AG08395 (cell line): Measurements from ENCODE around the gene CYFIP1.

ENCODE experiments used
- DNase-seq: peaks from one replicate; pipeline ENCODE4 v3.0.0; 2012; ENCODE audit warnings: mixed read lengths, low spot score

The CYFIP1 gene

DNA sequence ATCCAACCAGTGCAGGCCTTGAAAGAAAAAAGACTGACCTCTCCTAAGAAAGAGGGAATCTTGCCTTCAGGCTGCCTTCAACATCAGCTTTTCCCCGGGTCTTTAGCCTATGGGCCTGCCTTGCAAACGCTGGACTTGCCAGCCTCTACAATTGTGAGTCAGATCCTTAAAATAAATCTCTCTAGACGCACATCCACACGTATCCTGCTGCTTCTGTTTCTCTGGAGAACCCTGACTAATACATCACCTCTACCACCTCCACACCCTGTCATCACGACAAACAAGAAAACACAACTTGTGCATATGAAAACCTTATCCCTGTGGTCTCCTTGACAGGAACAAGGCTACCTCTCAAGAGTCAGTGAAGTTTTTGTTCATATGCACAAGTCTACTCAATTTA, 11.8 kb downstream of the CYFIP1 start:
- peak; percentile 75 for DNase-seq

DNA sequence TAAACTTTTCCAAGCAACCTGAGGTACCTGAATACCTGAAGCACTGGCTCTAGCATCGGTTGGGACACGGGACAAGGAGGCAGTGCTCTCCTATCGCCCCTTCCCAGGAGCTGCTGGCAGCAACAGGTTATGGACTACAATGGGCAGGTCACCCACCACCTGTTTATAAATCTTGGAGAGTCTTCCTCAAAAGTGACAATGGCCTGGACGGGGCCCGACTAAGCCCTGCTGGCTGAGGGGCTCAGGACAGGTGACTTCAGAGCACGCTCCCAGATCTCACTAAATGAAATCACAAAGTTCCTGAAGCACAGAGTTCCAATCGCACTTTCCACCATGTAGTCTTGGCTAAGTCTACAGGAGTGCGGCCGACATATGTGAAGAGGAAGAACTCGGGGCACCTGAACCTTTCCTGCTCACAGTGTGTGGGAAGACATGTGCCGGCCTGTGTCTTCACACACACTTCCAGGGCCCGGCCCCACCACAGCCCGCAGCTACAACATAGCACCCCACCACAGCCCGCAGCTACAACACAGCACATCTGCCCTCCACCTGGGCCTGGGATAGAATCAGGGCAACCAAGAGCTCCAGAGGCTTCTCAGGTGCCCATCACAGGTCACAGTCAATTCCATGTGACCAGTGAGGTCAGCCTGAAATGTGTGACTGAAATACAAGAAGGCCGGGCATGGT, 12.9 kb downstream of the CYFIP1 start:
- no peak for DNase-seq

- DNase-seq = no peak
These were observed 13.7 kb downstream of the CYFIP1 start for GRCh38 chr15:22966321-22967083.

- no peak for DNase-seq
These were observed 16.5 kb downstream of the CYFIP1 start for GRCh38 chr15:22963641-22964040.

- DNase-seq = no peak
These were observed 17.6 kb downstream of the CYFIP1 start for GRCh38 chr15:22962611-22963010.

DNA sequence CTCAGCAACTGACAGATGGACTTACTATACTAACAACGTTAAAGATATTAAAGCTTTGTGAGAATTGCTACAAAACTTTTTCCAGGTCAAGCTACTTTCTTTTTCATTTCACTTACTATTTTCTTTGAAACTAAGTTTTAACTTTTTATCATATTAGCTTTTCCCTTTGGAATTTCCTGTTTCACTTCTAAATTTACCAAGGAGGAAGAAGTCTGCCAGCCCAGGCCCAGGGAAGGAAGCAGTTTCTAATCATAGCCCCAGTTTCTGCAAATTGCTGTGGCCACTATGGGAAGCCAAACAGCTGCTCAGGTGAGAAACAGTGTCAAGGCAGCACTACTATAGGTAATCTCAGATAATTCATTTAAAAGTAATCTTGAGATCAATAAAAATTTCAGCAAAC, 18.4 kb downstream of the CYFIP1 start:
- no peak for DNase-seq

DNA sequence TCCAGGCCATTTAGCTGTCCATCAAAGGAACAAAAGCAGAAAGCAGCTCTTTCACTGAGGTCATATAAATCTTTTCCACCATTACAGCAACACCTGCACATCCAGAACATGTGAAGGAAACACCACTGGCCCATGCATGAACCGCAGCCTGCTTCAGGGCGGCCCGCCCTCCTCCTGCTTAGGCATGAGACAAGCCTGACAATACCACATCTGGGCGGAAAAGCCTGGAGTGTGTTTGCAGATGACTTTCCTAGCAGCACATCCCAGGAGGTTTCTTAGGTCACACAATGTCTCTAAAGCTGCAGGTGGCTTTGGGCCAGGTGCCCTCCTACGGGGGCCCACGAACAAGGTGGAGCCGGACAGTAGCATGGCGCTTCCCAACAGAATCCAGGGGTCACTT, 19.6 kb downstream of the CYFIP1 start:
- no peak for DNase-seq

GRCh38 chr15:22960126-22960525, 20.0 kb downstream of the CYFIP1 start:
- no peak for DNase-seq

GRCh38 chr15:22959321-22960101, 20.7 kb downstream of the CYFIP1 start:
- no peak for DNase-seq

GRCh38 chr15:22958487-22959280, 21.5 kb downstream of the CYFIP1 start:
- DNase-seq = no peak

DNA sequence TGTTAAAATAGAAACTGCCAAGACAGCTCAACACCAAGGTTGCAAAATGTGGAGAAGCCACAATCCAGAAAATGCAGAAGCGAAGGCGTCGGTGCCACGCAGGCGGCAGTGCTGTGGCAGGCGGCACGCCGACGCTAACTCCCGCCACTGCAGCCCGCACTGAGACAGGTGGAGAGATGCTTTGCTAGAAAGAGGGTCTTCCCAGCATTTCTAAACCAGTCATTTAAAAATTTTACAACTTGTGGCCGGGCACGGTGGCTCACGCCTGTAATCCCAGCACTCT, 23.2 kb downstream of the CYFIP1 start:
- DNase-seq = no peak

- DNase-seq = no peak
These were observed 23.8 kb downstream of the CYFIP1 start for GRCh38 chr15:22956257-22956977.

DNA sequence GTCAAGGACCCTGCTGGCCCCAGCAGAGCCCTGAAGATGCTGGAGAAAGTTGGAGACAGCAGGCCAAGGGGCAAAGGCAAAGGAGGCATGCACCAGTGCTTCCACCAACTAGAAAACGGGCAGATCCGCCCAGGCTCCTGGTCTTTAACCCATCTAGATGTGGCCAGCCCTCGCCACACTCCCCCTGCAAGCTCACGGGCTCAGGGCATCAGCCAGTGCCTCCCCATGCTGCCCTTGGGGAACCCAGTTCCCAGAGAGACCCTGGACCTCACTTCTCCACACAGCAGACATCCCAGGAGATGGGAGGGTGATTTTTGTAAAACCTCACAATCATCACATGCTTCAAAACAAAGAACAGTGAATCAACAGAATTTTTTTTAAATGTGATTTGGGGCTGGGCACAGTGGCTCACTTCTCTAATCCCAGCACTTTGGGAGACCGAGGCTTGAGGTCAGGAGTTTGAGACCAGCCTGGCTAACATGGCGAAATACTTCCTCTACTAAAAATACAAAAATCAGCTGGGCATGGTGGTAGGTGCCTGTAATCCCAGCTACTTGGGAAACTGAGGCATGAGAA, 24.5 kb downstream of the CYFIP1 start:
- DNase-seq = no peak

DNA sequence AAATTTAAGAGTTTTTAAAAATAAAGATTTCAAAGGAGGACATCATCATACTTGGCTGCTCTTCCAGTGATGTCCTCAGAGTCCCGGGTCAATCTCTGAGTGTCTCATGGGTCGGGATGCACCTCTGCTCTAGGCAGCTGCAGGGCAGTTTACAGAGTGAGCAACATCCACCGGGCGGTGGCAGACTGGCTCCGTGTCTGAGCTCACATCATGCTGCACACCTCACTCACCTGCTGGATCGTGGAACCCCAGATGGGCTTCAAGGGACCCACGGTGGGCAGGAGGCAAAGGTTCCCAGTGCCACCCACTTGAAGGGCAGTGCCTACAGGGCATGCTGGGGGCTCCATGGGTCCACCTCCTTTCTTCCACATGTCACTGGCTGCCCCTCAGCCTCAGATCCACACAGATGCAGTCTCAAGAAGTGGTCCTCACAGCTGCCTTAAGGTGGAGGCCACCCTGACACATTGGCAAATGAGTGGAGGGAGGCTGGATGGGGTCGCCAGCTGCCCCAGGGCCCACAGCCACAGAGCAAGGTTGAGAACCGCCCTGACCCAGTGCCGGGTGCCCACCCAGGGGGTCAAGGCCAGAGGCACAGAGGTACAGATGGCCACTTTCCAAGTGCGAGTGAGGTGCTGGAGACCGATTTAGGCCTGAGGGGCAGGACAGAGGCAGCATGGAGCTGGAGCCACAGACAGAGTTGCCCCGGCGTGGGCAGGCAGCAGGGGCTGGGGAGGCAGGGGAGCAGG, 25.2 kb downstream of the CYFIP1 start:
- no peak for DNase-seq

DNA sequence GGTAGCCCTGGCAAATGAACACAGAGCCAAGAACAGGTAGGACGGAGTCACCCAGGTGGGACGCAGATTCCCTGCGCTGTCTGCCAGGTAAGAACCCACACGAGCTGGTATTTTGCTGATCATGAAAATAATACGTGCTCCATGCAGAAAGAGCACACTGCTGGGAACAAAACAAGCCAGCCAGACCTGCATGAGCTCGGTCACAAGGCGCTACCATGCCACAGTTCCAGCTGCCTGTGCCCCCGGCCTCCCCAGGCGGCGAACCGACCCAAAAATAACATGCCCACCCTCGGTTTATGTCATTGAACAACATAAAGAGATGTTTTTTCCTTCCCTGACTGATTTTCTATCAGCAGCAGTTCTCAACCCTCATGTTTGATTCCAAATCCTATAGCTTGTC, 25.8 kb downstream of the CYFIP1 start:
- no peak for DNase-seq

GRCh38 chr15:22952796-22953579, 27.2 kb downstream of the CYFIP1 start:
- peak; percentile 73 for DNase-seq

DNA sequence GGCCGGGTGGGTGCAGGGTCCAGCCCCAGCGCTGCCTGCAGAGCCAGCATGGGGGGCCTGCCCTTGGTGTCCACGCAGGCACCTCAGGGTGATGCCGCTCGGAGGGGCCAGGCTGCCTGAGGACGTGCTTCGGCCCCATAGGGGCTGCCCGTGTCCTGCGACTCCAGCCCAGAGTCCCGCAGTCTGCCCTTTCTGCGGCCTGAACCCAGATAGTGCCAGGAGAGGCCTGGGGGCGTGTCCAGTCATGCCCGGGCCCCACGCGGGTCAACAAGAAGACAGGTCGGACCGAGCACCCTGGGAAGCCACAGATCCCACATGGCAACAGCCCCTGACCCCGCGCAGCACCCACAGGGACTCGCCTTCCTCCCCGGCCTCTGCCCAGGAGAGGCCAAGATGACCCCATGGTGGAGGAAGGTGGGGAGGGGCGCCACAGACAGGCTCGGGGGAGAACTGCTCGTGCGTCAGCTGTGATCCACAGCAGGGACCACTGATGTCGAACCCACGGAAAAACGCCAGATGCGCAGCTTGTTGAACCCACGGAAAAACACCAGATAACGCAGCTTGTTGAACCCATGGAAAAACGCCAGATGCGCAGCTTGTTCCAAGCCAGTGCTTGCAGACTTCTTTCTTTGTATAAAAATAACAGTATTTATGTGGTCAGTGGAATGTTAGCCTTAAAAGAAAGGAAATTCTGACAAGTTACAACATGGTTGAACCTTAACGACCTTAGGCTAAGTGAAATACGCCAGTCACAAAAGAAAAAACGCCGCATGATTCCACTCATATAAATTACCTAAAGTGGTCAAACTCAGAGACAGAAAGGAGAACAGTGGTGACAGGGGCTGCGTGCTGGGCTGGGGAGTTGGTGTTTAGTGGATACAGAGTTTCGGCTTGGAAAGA, 28.5 kb downstream of the CYFIP1 start:
- no peak for DNase-seq

DNA sequence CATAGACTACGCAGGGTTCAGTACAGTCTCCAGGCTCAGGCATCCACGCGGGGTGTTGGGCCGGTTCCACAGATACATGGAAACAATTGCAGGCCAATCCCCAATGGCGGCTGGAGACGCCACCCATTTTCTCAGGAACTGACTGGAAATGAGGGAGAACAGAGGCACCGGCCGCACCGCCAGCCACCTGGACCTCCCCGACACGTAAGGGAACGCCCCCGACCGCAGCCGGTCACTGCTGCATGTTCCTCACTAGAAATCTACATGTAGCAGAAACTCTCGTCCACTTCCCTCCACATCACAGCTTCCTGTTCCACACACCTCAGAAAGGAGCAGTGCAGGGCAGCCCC, 29.2 kb downstream of the CYFIP1 start:
- DNase-seq = no peak
